GM19467 (cell line): ENCODE data around the gene EPM2A.
"Not testable (repeated sequence)": the region's sequence is repeated elsewhere in the genome, so short reads cannot be mapped to it uniquely, and the experiment has no call there.

Experiments
- ATAC-seq: cut with Tn5 transposase; IDR thresholded peaks from one replicate; pipeline ENCODE4 v1.9.1; 2021; ENCODE audit warnings: mild to moderate bottlenecking, moderate library complexity; ENCODE audit not compliant: unreplicated experiment

The EPM2A gene

GRCh38 chr6:145735356-145736165 lies at the start of gene EPM2A:
TSS of gene EPM2A (minus strand) at chr6:145735520. CDS start at chr6:145735498, 22 bp downstream.
- peak; percentile 67 for ATAC-seq

GRCh38 chr6:145784683-145785082 lies 49.4 kb upstream of the EPM2A start:
- peak; percentile 78 for ATAC-seq

- ATAC-seq, result no peak
These were observed 48.5 kb upstream of the EPM2A start for GRCh38 chr6:145783796-145784195.

- no peak for ATAC-seq
These were observed 37.5 kb upstream of the EPM2A start for GRCh38 chr6:145772846-145773245.

- ATAC-seq, result no peak
These were observed 30.1 kb upstream of the EPM2A start for GRCh38 chr6:145765449-145765848.

DNA sequence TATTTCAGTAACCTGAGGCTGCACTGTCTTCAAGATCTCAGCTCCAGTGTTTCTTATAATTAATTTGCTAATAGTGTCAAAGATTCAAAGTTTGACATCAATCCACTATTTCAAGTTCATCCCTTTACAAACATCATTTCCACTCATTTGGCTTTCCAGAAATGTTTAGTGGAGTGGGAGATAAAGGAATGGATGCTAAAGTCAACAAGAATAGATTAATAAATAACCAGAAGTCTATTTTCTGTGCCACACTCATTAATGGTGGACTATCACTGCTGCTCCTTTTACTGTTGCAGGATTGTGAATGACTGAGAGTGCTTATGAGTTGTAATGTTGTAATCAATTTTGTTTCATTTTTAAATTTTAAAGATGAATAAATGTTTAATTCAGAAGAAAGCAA lies 28.4 kb upstream of the EPM2A start:
- no peak for ATAC-seq

DNA sequence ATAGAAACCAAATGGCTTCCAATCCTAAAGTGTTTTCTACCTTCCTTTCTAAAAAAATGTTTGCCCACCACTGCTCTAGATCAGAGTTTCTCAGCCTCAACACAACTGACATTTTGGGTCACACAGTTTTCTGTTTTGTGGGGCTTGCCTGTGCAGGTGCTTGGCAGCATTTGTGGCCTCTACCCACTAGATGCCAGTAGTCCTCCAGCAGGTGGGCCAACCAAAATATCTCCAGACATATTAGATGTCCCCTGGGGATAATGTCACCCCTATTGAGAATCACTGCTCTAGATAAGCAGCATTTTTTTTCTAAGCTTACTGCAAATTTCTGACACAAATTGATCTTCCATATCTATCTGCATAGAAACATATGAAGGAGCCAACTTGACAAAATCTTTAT lies 26.3 kb upstream of the EPM2A start:
- ATAC-seq, result peak; percentile 66

- no peak for ATAC-seq
These were observed 22.8 kb upstream of the EPM2A start for GRCh38 chr6:145758113-145758512.

DNA sequence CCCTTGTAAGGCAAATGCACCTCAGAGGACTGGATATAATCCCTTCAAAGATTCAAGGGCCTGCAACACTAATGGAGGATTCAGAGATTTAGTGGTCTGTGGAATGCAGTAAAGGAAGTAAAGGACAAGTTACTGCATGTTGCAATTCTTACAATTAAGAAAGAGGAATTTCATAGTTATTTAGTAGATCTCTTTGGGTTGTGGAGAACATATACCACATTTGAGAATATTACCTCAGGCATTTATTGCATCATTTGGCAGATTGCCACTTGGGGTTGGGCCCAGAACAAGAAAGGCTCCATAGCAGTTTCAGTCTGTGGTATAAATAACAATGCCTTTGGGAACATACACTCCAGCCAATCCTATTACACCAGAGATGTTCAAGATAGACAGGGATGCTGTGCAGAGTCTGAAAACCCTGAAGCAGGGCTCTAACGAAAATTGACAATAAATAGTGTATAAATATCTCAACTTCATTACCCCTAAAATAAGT lies 20.9 kb upstream of the EPM2A start:
- no peak for ATAC-seq

- no peak for ATAC-seq
These were observed 20.4 kb upstream of the EPM2A start for GRCh38 chr6:145755682-145756081.

- ATAC-seq, result no peak
These were observed 17.3 kb upstream of the EPM2A start for GRCh38 chr6:145752638-145753037.

DNA sequence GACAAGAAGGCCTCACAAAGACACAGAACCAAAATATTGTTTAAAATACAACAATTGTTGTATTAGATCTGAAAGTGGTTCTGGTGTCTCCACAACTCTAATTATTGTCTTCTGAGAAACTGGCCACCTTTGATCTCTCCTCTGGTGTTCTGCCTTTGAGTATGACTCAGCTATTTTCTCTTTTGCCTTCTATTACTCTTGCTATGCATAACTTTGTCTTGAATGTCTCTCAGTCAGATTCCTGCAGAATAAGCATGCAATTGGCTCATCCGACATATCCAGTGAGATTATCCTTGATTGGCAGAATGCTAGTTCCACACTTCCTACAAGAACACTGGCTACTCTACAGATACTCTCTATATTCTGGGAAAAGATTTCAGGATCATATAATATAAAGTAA lies 14.3 kb upstream of the EPM2A start:
- peak; percentile 59 for ATAC-seq

DNA sequence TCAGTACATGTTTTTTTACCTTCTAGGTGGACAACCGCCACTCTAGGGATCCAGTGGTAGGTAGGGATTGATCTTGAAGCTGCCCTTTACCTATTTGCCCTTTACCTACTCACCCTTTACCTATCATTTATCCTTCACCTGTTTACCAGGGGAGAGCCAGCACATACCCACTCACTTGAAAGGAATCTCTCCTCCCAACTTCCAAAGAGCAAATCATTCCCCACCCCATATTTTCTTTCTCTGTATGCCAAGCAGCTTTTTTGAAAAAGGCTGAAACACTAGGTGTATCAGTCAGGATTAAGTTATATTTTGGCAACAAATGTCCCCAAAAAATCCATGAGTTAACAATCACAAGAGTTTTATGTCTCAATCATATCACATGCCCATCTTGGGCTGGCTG lies 10.5 kb upstream of the EPM2A start:
- ATAC-seq, result no peak

GRCh38 chr6:145744619-145745018 lies 9.3 kb upstream of the EPM2A start:
- ATAC-seq, result no peak

GRCh38 chr6:145743332-145743731 lies 8.0 kb upstream of the EPM2A start:
- no peak for ATAC-seq

- ATAC-seq, result not testable (repeated sequence)
These were observed 7.2 kb upstream of the EPM2A start for GRCh38 chr6:145742472-145742871.

DNA sequence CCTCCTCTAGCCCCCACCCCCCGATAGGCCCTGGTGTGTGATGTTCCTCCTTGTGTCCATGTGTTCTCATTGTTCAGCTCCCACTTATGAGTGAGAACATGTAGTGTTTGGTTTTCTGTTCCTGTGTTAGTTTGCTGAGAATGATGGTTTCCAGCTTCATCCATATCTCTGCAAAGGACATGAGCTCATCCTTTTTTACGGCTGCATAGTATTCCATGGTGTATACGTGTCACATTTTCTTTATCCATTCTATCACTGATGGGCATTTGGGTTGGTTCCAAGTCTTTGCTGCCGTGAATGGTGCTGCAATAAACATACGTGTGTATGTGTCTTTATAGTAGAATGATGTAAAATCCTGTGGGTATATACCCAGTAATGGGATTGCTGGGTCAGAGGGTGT lies 4.4 kb upstream of the EPM2A start:
- ATAC-seq, result not testable (repeated sequence)

- ATAC-seq, result no peak
These were observed 2.9 kb upstream of the EPM2A start for GRCh38 chr6:145738265-145738664.

- ATAC-seq, result no peak
These were observed 1.4 kb upstream of the EPM2A start for GRCh38 chr6:145736661-145737144.

- peak; percentile 73 for ATAC-seq
These were observed 599 bp downstream of the EPM2A start for GRCh38 chr6:145734486-145735355.

GRCh38 chr6:145733810-145734209 lies 1.5 kb downstream of the EPM2A start:
- ATAC-seq, result no peak

DNA sequence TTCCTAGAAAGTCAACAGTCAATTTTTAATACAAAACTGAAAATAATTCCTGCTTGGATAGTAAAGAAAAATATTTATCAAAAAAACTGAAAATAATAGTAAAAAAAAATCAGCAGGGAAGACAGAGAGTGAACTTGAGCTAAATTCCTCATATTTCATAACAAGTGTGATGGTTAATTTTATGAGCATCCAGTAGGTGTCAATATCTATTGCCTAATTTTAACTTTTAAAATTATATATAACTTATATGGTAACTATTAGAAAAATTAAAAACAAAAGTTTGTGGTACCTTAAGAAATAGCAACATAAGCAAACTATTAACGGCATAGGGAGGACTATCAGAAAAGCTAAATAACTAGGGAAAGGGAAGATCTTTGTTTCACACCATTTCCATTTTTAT lies 2.1 kb downstream of the EPM2A start:
- ATAC-seq, result no peak
